ENCODE results near the gene TMEM178A.

TMEM178A gene

DNA sequence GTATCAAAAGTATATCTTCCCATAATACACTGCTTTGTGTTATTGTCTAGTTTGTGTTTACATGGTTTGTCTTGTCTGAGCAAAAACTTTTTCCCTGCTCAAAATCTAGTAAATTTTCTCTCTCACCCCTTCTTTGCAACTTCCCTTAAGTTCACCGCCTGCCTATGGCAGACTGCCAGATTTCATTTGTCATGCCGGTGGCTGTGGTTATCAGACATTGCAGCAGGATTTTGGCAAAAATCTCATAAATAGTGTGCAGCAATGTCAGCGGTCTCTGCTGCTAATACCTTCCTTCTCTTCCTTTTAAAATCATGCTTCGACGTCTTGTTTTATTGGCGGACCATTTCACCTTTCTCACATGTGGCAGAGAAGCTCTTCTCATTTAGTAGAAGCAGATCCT is 45.6 kb upstream of the TMEM178A start:
- no peaks in the 10 kb centered on the region for H3K36me3 ChIP-seq (replicated peaks; ENCODE audit: insufficient read depth, low read length)
- no peak overlapping the region for H3K27ac ChIP-seq (ENCODE audit: low read length)
- no peaks in the 10 kb centered on the region for H3K9me2 ChIP-seq (replicated peaks; ENCODE audit: insufficient read depth, low read length)
- no peak overlapping the region for H2AFZ ChIP-seq (ENCODE audit: low read length)
- no peak overlapping the region for H3K4me3 ChIP-seq (ENCODE audit: low read length)
- no peak overlapping the region for H3K9ac ChIP-seq (ENCODE audit: low read length)
- DNase-seq: no peak
- TF ChIP-seq EZH2 (optimal IDR thresholded peaks at IDR 0.05; ENCODE audit: low read depth, low read length) (no peak), EZH2phosphoT487 (IDR thresholded peaks at IDR 0.05; ENCODE audit: low read length) (no peak), CTCF (IDR thresholded peaks at IDR 0.05; ENCODE audit: low read length) (no peak)
- no peaks in the 10 kb centered on the region for H3K4me1 ChIP-seq (ENCODE audit: low read length)
- H3K27me3 ChIP-seq (replicated peaks; ENCODE audit: insufficient read depth, low read length): no peaks in the 10 kb centered on the region
- no peaks in the 10 kb centered on the region for H3F3A ChIP-seq (ENCODE audit: insufficient read depth, low read length)
- no peaks in the 10 kb centered on the region for H3K79me2 ChIP-seq (ENCODE audit: low read length)
- no peaks in the 10 kb centered on the region for H3K9me3 ChIP-seq (replicated peaks; ENCODE audit: insufficient read depth, low read length)
- H3K4me2 ChIP-seq (ENCODE audit: low read depth, low read length): no peak overlapping the region
- no peaks in the 10 kb centered on the region for H4K20me1 ChIP-seq (ENCODE audit: insufficient read depth, low read length)

DNA sequence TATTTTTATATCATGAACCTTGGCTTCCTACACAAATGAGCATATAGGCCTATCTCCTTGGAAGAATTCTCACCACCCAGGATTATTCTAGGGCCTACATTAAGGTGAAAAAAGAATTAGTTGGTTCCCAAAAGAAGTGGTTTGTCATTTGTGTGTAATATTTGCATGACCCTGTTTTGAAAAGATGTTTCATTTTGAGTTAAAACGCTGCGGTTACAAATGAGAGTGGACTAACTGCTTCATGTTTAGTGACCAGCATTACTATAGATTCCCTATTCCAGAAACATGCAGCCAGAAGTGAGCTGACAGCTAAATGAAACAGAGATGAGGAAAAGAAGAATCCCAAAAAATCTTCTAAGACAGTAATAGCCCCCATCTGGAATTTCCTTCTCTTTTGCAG is 44.1 kb upstream of the TMEM178A start:
- no peaks in the 10 kb centered on the region for H3K27me3 ChIP-seq (replicated peaks; ENCODE audit: insufficient read depth, low read length)
- no peak for TF ChIP-seq CTCF (IDR thresholded peaks at IDR 0.05; ENCODE audit: low read length)
- TF ChIP-seq EZH2phosphoT487 (IDR thresholded peaks at IDR 0.05; ENCODE audit: low read length): no peak
- no peak for TF ChIP-seq EZH2 (optimal IDR thresholded peaks at IDR 0.05; ENCODE audit: low read depth, low read length)
- H3K4me3 ChIP-seq (ENCODE audit: low read length): no peak overlapping the region
- no peaks in the 10 kb centered on the region for H3K36me3 ChIP-seq (replicated peaks; ENCODE audit: insufficient read depth, low read length)
- no peak overlapping the region for H3K27ac ChIP-seq (ENCODE audit: low read length)
- H3K9me3 ChIP-seq (replicated peaks; ENCODE audit: insufficient read depth, low read length): no peaks in the 10 kb centered on the region
- H3K4me1 ChIP-seq (ENCODE audit: low read length): no peaks in the 10 kb centered on the region
- H3K79me2 ChIP-seq (ENCODE audit: low read length): no peaks in the 10 kb centered on the region
- no peak for DNase-seq
- no peaks in the 10 kb centered on the region for H4K20me1 ChIP-seq (ENCODE audit: insufficient read depth, low read length)
- no peak overlapping the region for H3K4me2 ChIP-seq (ENCODE audit: low read depth, low read length)
- no peak overlapping the region for H3K9ac ChIP-seq (ENCODE audit: low read length)
- no peak overlapping the region for H2AFZ ChIP-seq (ENCODE audit: low read length)
- H3K9me2 ChIP-seq (replicated peaks; ENCODE audit: insufficient read depth, low read length): no peaks in the 10 kb centered on the region
- no peaks in the 10 kb centered on the region for H3F3A ChIP-seq (ENCODE audit: insufficient read depth, low read length)

GRCh38 chr2:39622860-39623259 is 42.9 kb upstream of the TMEM178A start:
- no peak overlapping the region for H3K4me3 ChIP-seq (ENCODE audit: low read length)
- H3K9me3 ChIP-seq (replicated peaks; ENCODE audit: insufficient read depth, low read length): no peaks in the 10 kb centered on the region
- H3K9me2 ChIP-seq (replicated peaks; ENCODE audit: insufficient read depth, low read length): no peaks in the 10 kb centered on the region
- no peak overlapping the region for H3K27ac ChIP-seq (ENCODE audit: low read length)
- H4K20me1 ChIP-seq (ENCODE audit: insufficient read depth, low read length): no peaks in the 10 kb centered on the region
- H3K4me2 ChIP-seq (ENCODE audit: low read depth, low read length): no peak overlapping the region
- H3K27me3 ChIP-seq (replicated peaks; ENCODE audit: insufficient read depth, low read length): no peaks in the 10 kb centered on the region
- no peak overlapping the region for H3K9ac ChIP-seq (ENCODE audit: low read length)
- no peak for TF ChIP-seq EZH2phosphoT487 (IDR thresholded peaks at IDR 0.05; ENCODE audit: low read length)
- TF ChIP-seq EZH2 (optimal IDR thresholded peaks at IDR 0.05; ENCODE audit: low read depth, low read length): no peak
- TF ChIP-seq CTCF (IDR thresholded peaks at IDR 0.05; ENCODE audit: low read length): no peak
- no peak overlapping the region for H2AFZ ChIP-seq (ENCODE audit: low read length)
- H3K4me1 ChIP-seq (ENCODE audit: low read length): no peaks in the 10 kb centered on the region
- H3K79me2 ChIP-seq (ENCODE audit: low read length): no peaks in the 10 kb centered on the region
- no peak for DNase-seq
- no peaks in the 10 kb centered on the region for H3F3A ChIP-seq (ENCODE audit: insufficient read depth, low read length)
- no peaks in the 10 kb centered on the region for H3K36me3 ChIP-seq (replicated peaks; ENCODE audit: insufficient read depth, low read length)
